Lung (tissue), 12 donors: ENCODE data around the gene HOXB3. TPM values are rescaled to one million over a fixed set of nuclear protein-coding genes. Genes with fewer than 3 reads are reported as not detected.

Experiments used
- ATAC-seq: fragments of 200-7000 bp; cut with Tn5 transposase; one replicate; pipeline ENCODE4 v1.9.1; 2020; ENCODE audit warnings: moderate number of reproducible peaks; ENCODE audit not compliant: insufficient read depth, low FRiP score
- DNase-seq, 3 donors: peaks; one replicate each; pipeline ENCODE4 v3.0.0-alpha.2; 2013 to 2017
- H3K27ac ChIP-seq, 2 donors: one replicate each; pipeline ENCODE4 v1.5.1; 2013; ENCODE audit warnings: mild to moderate bottlenecking in 2 of 2, moderate library complexity in 2 of 2, control low read depth in 1 of 2, inconsistent platforms in 1 of 2, low read depth in 1 of 2, low read length in 1 of 2
- H3K27me3 ChIP-seq, 3 donors: one replicate each; pipeline ENCODE4 v1.5.1; 2013; ENCODE audit warnings: low read length in 2 of 3; ENCODE audit not compliant: control insufficient read depth in 3 of 3, insufficient read depth in 3 of 3
- H3K36me3 ChIP-seq, 4 donors: one replicate each; pipeline ENCODE4 v1.5.1; 2013; ENCODE audit warnings: low read length in 4 of 4, mild to moderate bottlenecking in 1 of 4, moderate library complexity in 1 of 4; ENCODE audit not compliant: control insufficient read depth in 4 of 4, insufficient read depth in 4 of 4
- H3K4me1 ChIP-seq, 5 donors: one replicate each; pipeline ENCODE4 v1.5.1; 2013; ENCODE audit warnings: low read length in 5 of 5, mild to moderate bottlenecking in 2 of 5, moderate library complexity in 1 of 5; ENCODE audit not compliant: control insufficient read depth in 5 of 5, insufficient read depth in 5 of 5
- H3K4me3 ChIP-seq: one replicate; pipeline ENCODE4 v1.5.1; 2013; ENCODE audit warnings: mild to moderate bottlenecking, control low read depth, moderate library complexity
- H3K9ac ChIP-seq, 2 donors: one replicate each; pipeline ENCODE4 v1.5.1; 2013; ENCODE audit warnings: low read length in 2 of 2, control low read depth in 1 of 2; ENCODE audit not compliant: insufficient read depth in 1 of 2
- H3K9me3 ChIP-seq, 4 donors: one replicate each; pipeline ENCODE4 v1.5.1; 2013; ENCODE audit warnings: low read length in 3 of 4, mild to moderate bottlenecking in 1 of 4, moderate library complexity in 1 of 4; ENCODE audit not compliant: control insufficient read depth in 4 of 4, insufficient read depth in 3 of 4
- WGBS, 2 donors: extraction: QIAGEN DNeasy Blood & Tissue Kit; methylation state at CpG; one replicate each; pipeline ENCODE4 v1.1.7; 2013; 5-methylcytosine and 5-hydroxymethylcytosine counted together
- polyA plus RNA-seq, 2 donors: library from polyadenylated mRNA; stranded (reverse); fragments of 200-250 nt; gene quantifications; one replicate each; pipeline ENCODE4 v1.2.1, GENCODE V29; 2013
- total RNA-seq, 2 donors: library from RNA; depleted of rRNA in 1 of 2; stranded (reverse); fragments of >200 nt in 1 of 2; gene quantifications; one replicate each; pipeline ENCODE4 v1.2.1, GENCODE V29; 2014 to 2021
- TF ChIP-seq, protein P1 (sequence below): IDR thresholded peaks from 2 replicates; pipeline ENCODE4 v1.5.1; 2012; ENCODE audit warnings: mild to moderate bottlenecking; ENCODE audit errors: control extremely low read depth, extremely low read depth
- donor health status: control.
- donor health status: control.
- donor health status: Bipolar disorder and iron deficiency.
- donor health status: healthy.
- donor health status: DM: yes; HTN: yes; CAD: no.

The HOXB3 gene
- total and polyA plus RNA-seq, 4 donors = 1.9 to 21.1 (median 6.7) TPM

- no peak overlapping the region for H3K9ac ChIP-seq
- WGBS, 2 donors = 55 to 64% methylated on average over 3 of the region's 3 CpGs
- H3K27ac ChIP-seq = no peak overlapping the region
- peaks cover 3 to 41% (median 5%) of the 10 kb centered on the region in 3 donors for H3K27me3 ChIP-seq
- DNase-seq = no peak
- peaks cover 0 to 6% (median 0%) of the 10 kb centered on the region in 5 donors for H3K4me1 ChIP-seq
- H3K4me3 ChIP-seq = no peak overlapping the region
- peaks cover 0 to 2% (median 0%) of the 10 kb centered on the region in 4 donors for H3K9me3 ChIP-seq
- no peak for ATAC-seq
- H3K36me3 ChIP-seq = no peaks in the 10 kb centered on the region
- TF ChIP-seq, protein P1, sequence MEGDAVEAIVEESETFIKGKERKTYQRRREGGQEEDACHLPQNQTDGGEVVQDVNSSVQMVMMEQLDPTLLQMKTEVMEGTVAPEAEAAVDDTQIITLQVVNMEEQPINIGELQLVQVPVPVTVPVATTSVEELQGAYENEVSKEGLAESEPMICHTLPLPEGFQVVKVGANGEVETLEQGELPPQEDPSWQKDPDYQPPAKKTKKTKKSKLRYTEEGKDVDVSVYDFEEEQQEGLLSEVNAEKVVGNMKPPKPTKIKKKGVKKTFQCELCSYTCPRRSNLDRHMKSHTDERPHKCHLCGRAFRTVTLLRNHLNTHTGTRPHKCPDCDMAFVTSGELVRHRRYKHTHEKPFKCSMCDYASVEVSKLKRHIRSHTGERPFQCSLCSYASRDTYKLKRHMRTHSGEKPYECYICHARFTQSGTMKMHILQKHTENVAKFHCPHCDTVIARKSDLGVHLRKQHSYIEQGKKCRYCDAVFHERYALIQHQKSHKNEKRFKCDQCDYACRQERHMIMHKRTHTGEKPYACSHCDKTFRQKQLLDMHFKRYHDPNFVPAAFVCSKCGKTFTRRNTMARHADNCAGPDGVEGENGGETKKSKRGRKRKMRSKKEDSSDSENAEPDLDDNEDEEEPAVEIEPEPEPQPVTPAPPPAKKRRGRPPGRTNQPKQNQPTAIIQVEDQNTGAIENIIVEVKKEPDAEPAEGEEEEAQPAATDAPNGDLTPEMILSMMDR = no peak
These were observed 73.8 kb downstream of the HOXB3 start for GRCh38 chr17:48515925-48516900.

GRCh38 chr17:48514477-48514876 is 75.6 kb downstream of the HOXB3 start:
- Histone ChIP-seq H3K4me3 (no peak overlapping the region), H3K9me3 (peaks cover 0 to 2% (median 0%) of the 10 kb centered on the region in 4 donors), H3K4me1 (peaks cover 0 to 6% (median 0%) of the 10 kb centered on the region in 5 donors), H3K36me3 (no peaks in the 10 kb centered on the region), H3K27ac (no peak overlapping the region), H3K27me3 (peaks cover 0 to 32% (median 5%) of the 10 kb centered on the region in 3 donors), H3K9ac (no peak overlapping the region)
- ATAC-seq (no peak), DNase-seq (no peak)
- WGBS, 2 donors = 69 to 79% methylated on average over 2 of the region's 2 CpGs
- TF ChIP-seq, protein P1 = no peak

GRCh38 chr17:48513666-48514455 is 76.2 kb downstream of the HOXB3 start:
- TF ChIP-seq, protein P1 = no peak
- no peak overlapping the region for H3K27ac ChIP-seq
- H3K4me3 ChIP-seq = no peak overlapping the region
- H3K9ac ChIP-seq = no peak overlapping the region
- H3K4me1 ChIP-seq = peaks cover 0 to 6% (median 0%) of the 10 kb centered on the region in 5 donors
- WGBS, 2 donors = 62 to 77% methylated on average over 6 of the region's 6 CpGs
- no peaks in the 10 kb centered on the region for H3K36me3 ChIP-seq
- DNase-seq (no peak), ATAC-seq (no peak)
- peaks cover 0 to 2% (median 0%) of the 10 kb centered on the region in 4 donors for H3K9me3 ChIP-seq
- peaks cover 0 to 32% (median 5%) of the 10 kb centered on the region in 3 donors for H3K27me3 ChIP-seq
